ENCODE results near the gene NPVF. TPM values are rescaled to one million over a fixed set of nuclear protein-coding genes. Genes with fewer than 3 reads are reported as not detected.

The NPVF gene
- total RNA-seq, 1 donor from 2014 or later, result not detected

DNA sequence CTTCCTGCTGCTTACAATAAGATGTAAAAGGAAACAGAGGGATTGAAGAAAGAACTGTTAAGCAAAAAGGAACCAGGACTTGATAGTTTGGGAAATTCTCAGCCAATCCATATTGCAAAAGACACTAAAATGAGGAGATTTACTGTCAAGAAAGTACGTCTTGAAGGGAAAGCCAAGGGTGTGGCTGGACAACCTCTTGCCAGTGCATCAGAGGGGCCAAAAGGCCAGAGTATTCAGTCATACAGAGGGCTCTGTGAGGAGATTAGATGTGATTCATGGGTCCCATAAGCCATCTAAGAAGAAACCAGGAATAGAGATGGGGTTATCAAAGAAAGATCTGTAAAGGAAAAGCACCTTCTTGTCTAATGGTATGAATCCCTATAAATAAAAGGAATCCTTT lies 25.4 kb upstream of the NPVF start:
- Mint-ChIP-seq H3K27me3 (ENCODE audit: low read depth) (no peaks in the 10 kb centered on the region), H3K9me3 (peaks cover 12% of the 10 kb centered on the region), H3K4me3 (no peak overlapping the region), H3K4me1 (peaks cover 1% of the 10 kb centered on the region), H3K36me3 (no peaks in the 10 kb centered on the region), H3K27ac (no peak overlapping the region)
- TF ChIP-seq, protein P1, sequence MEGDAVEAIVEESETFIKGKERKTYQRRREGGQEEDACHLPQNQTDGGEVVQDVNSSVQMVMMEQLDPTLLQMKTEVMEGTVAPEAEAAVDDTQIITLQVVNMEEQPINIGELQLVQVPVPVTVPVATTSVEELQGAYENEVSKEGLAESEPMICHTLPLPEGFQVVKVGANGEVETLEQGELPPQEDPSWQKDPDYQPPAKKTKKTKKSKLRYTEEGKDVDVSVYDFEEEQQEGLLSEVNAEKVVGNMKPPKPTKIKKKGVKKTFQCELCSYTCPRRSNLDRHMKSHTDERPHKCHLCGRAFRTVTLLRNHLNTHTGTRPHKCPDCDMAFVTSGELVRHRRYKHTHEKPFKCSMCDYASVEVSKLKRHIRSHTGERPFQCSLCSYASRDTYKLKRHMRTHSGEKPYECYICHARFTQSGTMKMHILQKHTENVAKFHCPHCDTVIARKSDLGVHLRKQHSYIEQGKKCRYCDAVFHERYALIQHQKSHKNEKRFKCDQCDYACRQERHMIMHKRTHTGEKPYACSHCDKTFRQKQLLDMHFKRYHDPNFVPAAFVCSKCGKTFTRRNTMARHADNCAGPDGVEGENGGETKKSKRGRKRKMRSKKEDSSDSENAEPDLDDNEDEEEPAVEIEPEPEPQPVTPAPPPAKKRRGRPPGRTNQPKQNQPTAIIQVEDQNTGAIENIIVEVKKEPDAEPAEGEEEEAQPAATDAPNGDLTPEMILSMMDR (IDR thresholded peaks at IDR 0.05; ENCODE audit: unreplicated experiment), result no peak
- no peak for DNase-seq (ENCODE audit: low spot score in 2 of 2, unreplicated experiment in 2 of 2)

DNA sequence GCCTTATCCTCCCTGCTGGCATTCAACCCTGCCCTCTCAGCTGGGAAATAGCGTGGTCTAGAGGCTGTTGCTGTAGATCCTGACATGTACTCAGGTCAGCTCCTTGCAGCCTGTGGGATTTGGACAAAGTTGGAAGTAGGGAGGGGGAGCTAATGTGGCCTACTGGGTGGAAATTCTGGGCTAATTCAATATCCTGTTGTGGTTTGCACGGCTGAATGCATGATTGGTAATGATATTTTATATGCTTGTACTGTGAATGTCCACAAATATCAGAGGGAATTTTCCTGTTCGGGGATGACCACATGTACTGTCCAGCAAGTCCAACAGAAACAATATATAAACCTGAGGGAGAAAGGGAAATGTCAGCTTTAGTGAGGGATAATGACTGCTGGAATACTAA lies 22.1 kb upstream of the NPVF start:
- TF ChIP-seq, protein P1 (IDR thresholded peaks at IDR 0.05; ENCODE audit: unreplicated experiment), result no peak
- H3K36me3 Mint-ChIP-seq, result no peaks in the 10 kb centered on the region

DNA sequence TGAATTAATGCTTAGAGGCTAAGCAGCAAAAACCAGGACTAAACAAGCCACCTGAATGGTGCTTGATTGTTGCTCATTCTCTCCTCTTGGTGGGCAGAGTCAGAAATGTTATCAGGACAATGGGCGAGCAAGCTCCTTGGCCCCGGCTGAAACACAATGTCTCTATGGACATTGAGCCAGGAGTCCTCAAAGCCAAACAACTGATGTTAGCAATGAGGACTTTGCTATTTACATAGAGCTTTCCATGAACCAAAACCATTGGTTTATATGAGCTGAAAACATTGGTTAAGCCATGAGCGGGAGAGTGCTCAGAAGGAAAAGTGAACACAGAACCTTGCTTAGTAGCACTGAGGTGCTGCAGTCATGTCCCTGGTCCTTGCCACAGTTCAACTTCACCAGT lies 21.5 kb upstream of the NPVF start:
- no peak overlapping the region for H3K27ac Mint-ChIP-seq
- no peaks in the 10 kb centered on the region for H3K27me3 Mint-ChIP-seq (ENCODE audit: low read depth)
- no peak for DNase-seq (ENCODE audit: low spot score in 2 of 2, unreplicated experiment in 2 of 2)
- H3K36me3 Mint-ChIP-seq, result no peaks in the 10 kb centered on the region
- TF ChIP-seq, protein P1 (IDR thresholded peaks at IDR 0.05; ENCODE audit: unreplicated experiment), result no peak
- peaks cover 9% of the 10 kb centered on the region for H3K4me1 Mint-ChIP-seq
- H3K4me3 Mint-ChIP-seq, result no peak overlapping the region
- peaks cover 17% of the 10 kb centered on the region for H3K9me3 Mint-ChIP-seq

More for the DNA sequence above, 22.1 kb upstream of the NPVF start:
- H3K27ac Mint-ChIP-seq, result no peak overlapping the region
- peaks cover 17% of the 10 kb centered on the region for H3K9me3 Mint-ChIP-seq
- H3K27me3 Mint-ChIP-seq (ENCODE audit: low read depth), result no peaks in the 10 kb centered on the region
- no peak overlapping the region for H3K4me3 Mint-ChIP-seq
- DNase-seq (ENCODE audit: low spot score in 2 of 2, unreplicated experiment in 2 of 2), result no peak
- H3K4me1 Mint-ChIP-seq, result peaks cover 7% of the 10 kb centered on the region

DNA sequence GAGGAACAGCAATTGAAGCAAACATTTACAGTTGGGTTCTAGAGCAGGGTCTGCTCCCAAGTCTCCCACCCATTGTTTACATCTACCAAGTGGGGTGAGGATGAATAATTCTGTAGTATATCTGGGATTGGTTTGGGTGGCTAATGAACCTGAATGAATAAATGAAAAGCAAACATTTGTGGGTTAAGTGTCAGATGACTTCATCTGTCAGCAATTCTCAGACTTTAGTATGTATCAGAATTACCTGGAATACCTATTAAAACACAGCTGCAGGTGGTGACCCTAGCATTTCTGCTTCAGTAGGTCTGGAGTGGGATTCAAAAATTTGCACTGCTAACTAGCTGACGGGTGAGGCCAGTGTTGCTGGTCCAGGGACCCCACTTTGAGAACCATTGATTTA lies 18.0 kb upstream of the NPVF start:
- no peak overlapping the region for H3K27ac Mint-ChIP-seq
- H3K4me1 Mint-ChIP-seq, result peaks cover 20% of the 10 kb centered on the region
- H3K4me3 Mint-ChIP-seq, result no peak overlapping the region
- no peaks in the 10 kb centered on the region for H3K36me3 Mint-ChIP-seq
- TF ChIP-seq, protein P1 (IDR thresholded peaks at IDR 0.05; ENCODE audit: unreplicated experiment), result no peak
- peaks cover 12% of the 10 kb centered on the region for H3K9me3 Mint-ChIP-seq
- DNase-seq (ENCODE audit: low spot score in 2 of 2, unreplicated experiment in 2 of 2), result no peak
- peaks cover 3% of the 10 kb centered on the region for H3K27me3 Mint-ChIP-seq (ENCODE audit: low read depth)

DNA sequence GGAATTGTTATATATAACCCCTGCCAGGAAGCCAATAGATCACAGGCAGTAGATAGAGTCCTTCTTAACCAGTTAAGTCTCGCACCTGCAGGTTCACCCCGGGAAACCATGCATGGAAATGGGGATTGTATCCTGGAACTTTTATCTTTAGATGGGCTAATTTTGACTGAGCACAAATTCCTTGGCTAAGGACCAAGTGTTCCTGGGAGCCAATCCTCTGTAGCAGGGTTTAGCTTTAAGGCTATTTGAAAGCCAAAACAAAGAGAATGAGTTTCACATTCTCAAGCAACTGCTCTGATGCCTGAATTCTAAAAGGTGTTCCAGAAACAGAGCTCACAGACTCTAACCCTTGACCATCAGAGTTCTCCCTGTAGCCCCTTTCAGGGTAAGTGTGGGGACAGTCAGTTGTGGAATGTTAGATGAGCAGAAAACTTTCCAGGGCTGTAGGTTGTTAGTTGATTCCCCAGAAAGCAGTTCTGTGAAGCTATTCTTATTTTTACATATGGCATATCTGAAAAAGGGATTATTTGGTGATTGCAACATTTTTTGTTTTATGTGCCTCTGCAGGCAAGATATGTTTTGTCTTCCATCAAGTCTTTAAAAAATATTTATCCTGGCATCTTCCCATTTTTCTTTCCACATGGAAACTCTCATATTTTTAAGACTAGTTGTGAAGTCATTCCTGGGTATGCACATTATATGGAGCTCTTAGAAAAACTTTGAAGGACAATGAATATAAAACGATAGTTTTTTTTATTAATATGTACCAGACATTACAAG lies 16.2 kb upstream of the NPVF start:
- peaks cover 8% of the 10 kb centered on the region for H3K9me3 Mint-ChIP-seq
- H3K4me1 Mint-ChIP-seq, result peaks cover 23% of the 10 kb centered on the region
- DNase-seq (ENCODE audit: low spot score in 2 of 2, unreplicated experiment in 2 of 2), result no peak
- H3K36me3 Mint-ChIP-seq, result no peaks in the 10 kb centered on the region
- TF ChIP-seq, protein P1 (IDR thresholded peaks at IDR 0.05; ENCODE audit: unreplicated experiment), result no peak
- peaks cover 3% of the 10 kb centered on the region for H3K27me3 Mint-ChIP-seq (ENCODE audit: low read depth)
- H3K4me3 Mint-ChIP-seq, result no peak overlapping the region
- peak overlapping the region; percentile 25 for H3K27ac Mint-ChIP-seq
